A204.1 (cell line): ENCODE data around the gene GUCD1.

Experiments used
- FAIRE-seq: peaks from 2 replicates; lab custom pipeline; 2012; peaks lifted over from hg19 to GRCh38; lab: Jason Lieb, UNC

GUCD1 gene

GRCh38 chr22:24526191-24526590, 28.7 kb downstream of the GUCD1 start:
- FAIRE-seq: no peak

GRCh38 chr22:24525416-24526037, 29.4 kb downstream of the GUCD1 start:
- FAIRE-seq: no peak

GRCh38 chr22:24523873-24524272, 31.1 kb downstream of the GUCD1 start:
- no peak for FAIRE-seq

GRCh38 chr22:24521791-24522245, 33.1 kb downstream of the GUCD1 start:
- FAIRE-seq: no peak

GRCh38 chr22:24519496-24519895, 35.4 kb downstream of the GUCD1 start:
- FAIRE-seq: no peak

GRCh38 chr22:24518771-24519485, 36.0 kb downstream of the GUCD1 start:
- FAIRE-seq: no peak

- no peak for FAIRE-seq
Measured at GRCh38 chr22:24518228-24518627, 36.7 kb downstream of the GUCD1 start.

GRCh38 chr22:24517446-24517845, 37.5 kb downstream of the GUCD1 start:
- no peak for FAIRE-seq

- no peak for FAIRE-seq
Measured at GRCh38 chr22:24516301-24516737, 38.6 kb downstream of the GUCD1 start.

GRCh38 chr22:24515027-24515338, 40.0 kb downstream of the GUCD1 start:
- FAIRE-seq: no peak

- no peak for FAIRE-seq
Measured at GRCh38 chr22:24514241-24515026, 40.5 kb downstream of the GUCD1 start.

- FAIRE-seq: no peak
Measured at GRCh38 chr22:24513378-24514240, 41.3 kb downstream of the GUCD1 start.

GRCh38 chr22:24512043-24512442, 42.9 kb downstream of the GUCD1 start:
- FAIRE-seq: no peak

- no peak for FAIRE-seq
Measured at GRCh38 chr22:24510637-24511625, 44.0 kb downstream of the GUCD1 start.

GRCh38 chr22:24507716-24508115, 47.2 kb downstream of the GUCD1 start:
- FAIRE-seq: no peak

GRCh38 chr22:24506802-24507438, 48.0 kb downstream of the GUCD1 start:
- no peak for FAIRE-seq

GRCh38 chr22:24504956-24505736, 49.8 kb downstream of the GUCD1 start:
- FAIRE-seq: no peak

- no peak for FAIRE-seq
Measured at GRCh38 chr22:24504540-24504939, 50.4 kb downstream of the GUCD1 start.

GRCh38 chr22:24503843-24504338, 51.0 kb downstream of the GUCD1 start:
- no peak for FAIRE-seq
